OCI-LY3 (cell line): ENCODE measurements around the gene GALNT2.

Experiments used
- H2AFZ ChIP-seq: fragments of 200-600, 300-600 bp; shearing (Covaris generic); 2 replicates; pipeline ENCODE4 v1.6.0; 2014; ENCODE audit warnings: antibody characterized with exemption, low read depth, low read length
- H3K27ac ChIP-seq: fragments of 200-600, 300-600 bp; sonication (generic); 2 replicates; pipeline ENCODE4 v1.5.1; 2014; ENCODE audit warnings: mild to moderate bottlenecking, low read length, moderate library complexity, mixed read lengths
- H3K27me3 ChIP-seq: fragments of 200-600, 300-600 bp; sonication (generic); 2 replicates; pipeline ENCODE4 v1.6.1; 2014; ENCODE audit warnings: low read depth, low read length, mixed read lengths
- H3K36me3 ChIP-seq: fragments of 200-600, 300-600 bp; sonication (generic); replicated peaks from 2 replicates; pipeline ENCODE3; 2014; ENCODE audit warnings: low read depth, low read length, mixed read lengths
- H3K4me1 ChIP-seq: fragments of 300-600, 200-600 bp; sonication (generic); 2 replicates; pipeline ENCODE4 v1.6.1; 2014; ENCODE audit warnings: low read length, mixed read lengths
- H3K4me2 ChIP-seq: fragments of 200-600, 300-600 bp; sonication (generic); 2 replicates; pipeline ENCODE4 v1.6.1; 2014; ENCODE audit warnings: low read length, mixed read lengths
- H3K4me3 ChIP-seq: fragments of 300-600, 200-600 bp; sonication (generic); 2 replicates; pipeline ENCODE4 v1.5.1; 2014; ENCODE audit warnings: antibody characterized with exemption, mild to moderate bottlenecking, low read length, moderate library complexity
- H3K79me2 ChIP-seq: fragments of 300-600, 200-600 bp; shearing (Covaris generic); 2 replicates; pipeline ENCODE4 v1.6.1; 2014; ENCODE audit warnings: mild to moderate bottlenecking, low read length, mixed read lengths
- H3K9ac ChIP-seq: fragments of 300-600, 200-600 bp; shearing (Covaris generic); 2 replicates; pipeline ENCODE4 v1.6.0; 2014; ENCODE audit warnings: mild to moderate bottlenecking, low read length, moderate library complexity
- H3K9me3 ChIP-seq: fragments of 200-600, 300-600 bp; shearing (Covaris generic); 2 replicates; pipeline ENCODE4 v1.6.1; 2014; ENCODE audit warnings: low read length, mixed read lengths; ENCODE audit not compliant: insufficient read depth
- H4K20me1 ChIP-seq: fragments of 200-600, 300-600 bp; sonication (generic); 2 replicates; pipeline ENCODE4 v1.6.1; 2016; ENCODE audit warnings: low read length, mixed read lengths; ENCODE audit not compliant: insufficient read depth
- EZH2phosphoT487 ChIP-seq: fragments of 200-600 bp; shearing (Covaris generic); IDR thresholded peaks from 2 replicates; pipeline ENCODE4 v1.6.1; 2018; ENCODE audit warnings: antibody characterized with exemption, mixed run types, low read depth
- TF ChIP-seq, protein P1 (sequence below): fragments of 200-600, 300-600 bp; sonication (generic); IDR thresholded peaks from 2 replicates; pipeline ENCODE4 v1.5.1; 2014; ENCODE audit warnings: antibody characterized with exemption, low read length, low read depth

Gene GALNT2

GRCh38 chr1:230246551-230246950 is 179.5 kb downstream of the GALNT2 start:
- no peak overlapping the region for H3K4me2 ChIP-seq
- H3K27me3 ChIP-seq: no peaks in the 10 kb centered on the region
- H3K9me3 ChIP-seq: no peaks in the 10 kb centered on the region
- TF ChIP-seq EZH2phosphoT487: no peak
- TF ChIP-seq, protein P1, sequence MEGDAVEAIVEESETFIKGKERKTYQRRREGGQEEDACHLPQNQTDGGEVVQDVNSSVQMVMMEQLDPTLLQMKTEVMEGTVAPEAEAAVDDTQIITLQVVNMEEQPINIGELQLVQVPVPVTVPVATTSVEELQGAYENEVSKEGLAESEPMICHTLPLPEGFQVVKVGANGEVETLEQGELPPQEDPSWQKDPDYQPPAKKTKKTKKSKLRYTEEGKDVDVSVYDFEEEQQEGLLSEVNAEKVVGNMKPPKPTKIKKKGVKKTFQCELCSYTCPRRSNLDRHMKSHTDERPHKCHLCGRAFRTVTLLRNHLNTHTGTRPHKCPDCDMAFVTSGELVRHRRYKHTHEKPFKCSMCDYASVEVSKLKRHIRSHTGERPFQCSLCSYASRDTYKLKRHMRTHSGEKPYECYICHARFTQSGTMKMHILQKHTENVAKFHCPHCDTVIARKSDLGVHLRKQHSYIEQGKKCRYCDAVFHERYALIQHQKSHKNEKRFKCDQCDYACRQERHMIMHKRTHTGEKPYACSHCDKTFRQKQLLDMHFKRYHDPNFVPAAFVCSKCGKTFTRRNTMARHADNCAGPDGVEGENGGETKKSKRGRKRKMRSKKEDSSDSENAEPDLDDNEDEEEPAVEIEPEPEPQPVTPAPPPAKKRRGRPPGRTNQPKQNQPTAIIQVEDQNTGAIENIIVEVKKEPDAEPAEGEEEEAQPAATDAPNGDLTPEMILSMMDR: no peak
- H3K36me3 ChIP-seq: peaks cover 3% of the 10 kb centered on the region
- no peak overlapping the region for H3K27ac ChIP-seq
- peaks cover under 1% of the 10 kb centered on the region; the same call in 1 of the 2 replicates for H3K4me1 ChIP-seq
- H2AFZ ChIP-seq: no peak overlapping the region
- H3K4me3 ChIP-seq: no peak overlapping the region
- no peak overlapping the region for H3K9ac ChIP-seq
- H4K20me1 ChIP-seq: no peaks in the 10 kb centered on the region
- H3K79me2 ChIP-seq: no peaks in the 10 kb centered on the region

GRCh38 chr1:230248016-230248888 is 181.2 kb downstream of the GALNT2 start:
- Histone ChIP-seq H3K9ac (no peak overlapping the region), H3K27me3 (no peaks in the 10 kb centered on the region), H4K20me1 (no peaks in the 10 kb centered on the region), H2AFZ (no peak overlapping the region), H3K27ac (no peak overlapping the region), H3K4me3 (no peak overlapping the region), H3K79me2 (no peaks in the 10 kb centered on the region), H3K9me3 (no peaks in the 10 kb centered on the region), H3K4me2 (no peak overlapping the region), H3K36me3 (peaks cover 3% of the 10 kb centered on the region), H3K4me1 (peaks cover 3% of the 10 kb centered on the region; the same call in 1 of the 2 replicates)
- TF ChIP-seq, protein P1: no peak
- no peak for TF ChIP-seq EZH2phosphoT487

GRCh38 chr1:230248889-230249270 is 181.8 kb downstream of the GALNT2 start:
- H3K9ac ChIP-seq: no peak overlapping the region
- no peak overlapping the region for H2AFZ ChIP-seq
- no peaks in the 10 kb centered on the region for H3K79me2 ChIP-seq
- no peaks in the 10 kb centered on the region for H3K9me3 ChIP-seq
- TF ChIP-seq EZH2phosphoT487: no peak
- TF ChIP-seq, protein P1: no peak
- no peak overlapping the region for H3K4me2 ChIP-seq
- peaks cover 3% of the 10 kb centered on the region for H3K36me3 ChIP-seq
- H3K27ac ChIP-seq: no peak overlapping the region
- H3K4me3 ChIP-seq: no peak overlapping the region
- H4K20me1 ChIP-seq: no peaks in the 10 kb centered on the region
- no peaks in the 10 kb centered on the region for H3K27me3 ChIP-seq
- peaks cover 3% of the 10 kb centered on the region; the same call in 1 of the 2 replicates for H3K4me1 ChIP-seq

GRCh38 chr1:230249695-230250480 is 182.8 kb downstream of the GALNT2 start:
- Histone ChIP-seq H3K4me3 (no peak overlapping the region), H3K27ac (no peak overlapping the region), H4K20me1 (no peaks in the 10 kb centered on the region), H3K9ac (no peak overlapping the region), H3K79me2 (no peaks in the 10 kb centered on the region), H3K4me2 (no peak overlapping the region), H3K27me3 (no peaks in the 10 kb centered on the region), H3K4me1 (peaks cover 3% of the 10 kb centered on the region; the same call in 1 of the 2 replicates), H3K36me3 (peaks cover 7% of the 10 kb centered on the region), H2AFZ (no peak overlapping the region), H3K9me3 (no peaks in the 10 kb centered on the region)
- TF ChIP-seq EZH2phosphoT487: no peak
- TF ChIP-seq, protein P1: no peak
